Stomach (tissue), 4 donors: Measurements from ENCODE around the gene CCDC122.

Experiments
- CTCF ChIP-seq, 7 experiments: fragments of 450-650 bp in 4 of 7; fragments of 200-600 bp in 3 of 7; sonication (generic) in 3 of 7; IDR thresholded peaks; one replicate each; pipeline ENCODE4 v1.5.1; 2016 to 2019; ENCODE audit warnings: antibody characterized with exemption in 7 of 7, control low read depth in 2 of 7, mild to moderate bottlenecking in 1 of 7
- EP300 ChIP-seq: sonication (generic); formaldehyde crosslinking; IDR thresholded peaks from one replicate; pipeline ENCODE4 v1.6.1; 2017; ENCODE audit warnings: antibody characterized with exemption
- POLR2A ChIP-seq, 4 donors: fragments of 450-650 bp; IDR thresholded peaks; one replicate each; pipeline ENCODE4 v1.6.1; 2016; ENCODE audit warnings: antibody characterized with exemption in 4 of 4, control low read depth in 2 of 4, mild to moderate bottlenecking in 1 of 4, moderate library complexity in 1 of 4
- POLR2AphosphoS5 ChIP-seq, 3 donors: sonication (generic); formaldehyde crosslinking; IDR thresholded peaks; one replicate each; pipeline ENCODE4 v1.6.1; 2016; ENCODE audit warnings: antibody characterized with exemption in 3 of 3

GRCh38 chr13:43880214-43880855 lies 795 bp upstream of the CCDC122 start:
- TF ChIP-seq CTCF (IDR thresholded peaks at IDR 0.05) (no peak), EP300 (no peak), POLR2A (IDR thresholded peaks at IDR 0.05) (no peak), POLR2AphosphoS5 (IDR thresholded peaks at IDR 0.05) (no peak)
